WTC11 (cell line): ENCODE measurements around the gene GTF2H2.
"Not testable (repeated sequence)": the region's sequence is repeated elsewhere in the genome, so short reads cannot be mapped to it uniquely, and the experiment has no call there.

Experiments used
- CBFB ChIP-seq: sonication (generic); formaldehyde crosslinking; IDR thresholded peaks from 2 replicates; pipeline ENCODE4 v1.8.1; 2022; ENCODE audit warnings: mild to moderate bottlenecking, low read depth, missing genetic modification reagents
- CTCF ChIP-seq: fragments of 200-600 bp; IDR thresholded peaks from 2 replicates; pipeline ENCODE4 v1.8.0; 2022; ENCODE audit warnings: antibody characterized with exemption
- FOXP1 ChIP-seq: sonication (generic); formaldehyde crosslinking; IDR thresholded peaks from 2 replicates; pipeline ENCODE4 v1.8.0; 2022; ENCODE audit warnings: missing genetic modification reagents, mild to moderate bottlenecking, moderate library complexity, borderline replicate concordance
- GABPB1 ChIP-seq: sonication (generic); formaldehyde crosslinking; IDR thresholded peaks from 2 replicates; pipeline ENCODE4 v1.8.1; 2023; ENCODE audit warnings: mild to moderate bottlenecking, missing genetic modification reagents
- HMGXB4 ChIP-seq: sonication (generic); formaldehyde crosslinking; IDR thresholded peaks from 2 replicates; pipeline ENCODE4 v1.8.1; 2023; ENCODE audit warnings: mild to moderate bottlenecking, moderate library complexity, missing genetic modification reagents
- NFE2L1 ChIP-seq: sonication (generic); formaldehyde crosslinking; IDR thresholded peaks from 2 replicates; pipeline ENCODE4 v1.8.1; 2023; ENCODE audit warnings: missing genetic modification reagents
- NR1H2 ChIP-seq: sonication (generic); formaldehyde crosslinking; IDR thresholded peaks from 2 replicates; pipeline ENCODE4 v1.9.0; 2021; ENCODE audit warnings: mild to moderate bottlenecking, moderate library complexity, missing genetic modification reagents
- NR3C1 ChIP-seq: sonication (generic); formaldehyde crosslinking; conservative IDR thresholded peaks from 2 replicates; pipeline ENCODE4 v1.8.1; 2023; ENCODE audit warnings: low read depth, mild to moderate bottlenecking, missing genetic modification reagents

GRCh38 chr5:71031046-71031776 lies 36.3 kb downstream of the GTF2H2 start:
- TF ChIP-seq CTCF; HMGXB4 (CRISPR knock-in tag); NR1H2; CBFB (CRISPR knock-in tag); FOXP1 (CRISPR knock-in tag); NFE2L1 (CRISPR knock-in tag); GABPB1 (CRISPR knock-in tag); NR3C1 (CRISPR knock-in tag): not testable (repeated sequence)
